Germinal center (tissue), 1 donor: Measurements from ENCODE around the gene NPHS2.
"Not testable (repeated sequence)": the region's sequence is repeated elsewhere in the genome, so short reads cannot be mapped to it uniquely, and the experiment has no call there.

Experiments
- DNase-seq: peaks from one replicate; pipeline ENCODE4 v3.0.0; 2012; ENCODE audit warnings: mixed read lengths, low spot score

Gene NPHS2

GRCh38 chr1:179547021-179547535 lies 28.7 kb downstream of the NPHS2 start:
- DNase-seq, result no peak

- DNase-seq, result no peak
Measured at GRCh38 chr1:179545321-179545720, 30.4 kb downstream of the NPHS2 start.

GRCh38 chr1:179541774-179542173 lies 34.0 kb downstream of the NPHS2 start:
- DNase-seq, result no peak

GRCh38 chr1:179530352-179530751 lies 45.4 kb downstream of the NPHS2 start:
- DNase-seq, result no peak

DNA sequence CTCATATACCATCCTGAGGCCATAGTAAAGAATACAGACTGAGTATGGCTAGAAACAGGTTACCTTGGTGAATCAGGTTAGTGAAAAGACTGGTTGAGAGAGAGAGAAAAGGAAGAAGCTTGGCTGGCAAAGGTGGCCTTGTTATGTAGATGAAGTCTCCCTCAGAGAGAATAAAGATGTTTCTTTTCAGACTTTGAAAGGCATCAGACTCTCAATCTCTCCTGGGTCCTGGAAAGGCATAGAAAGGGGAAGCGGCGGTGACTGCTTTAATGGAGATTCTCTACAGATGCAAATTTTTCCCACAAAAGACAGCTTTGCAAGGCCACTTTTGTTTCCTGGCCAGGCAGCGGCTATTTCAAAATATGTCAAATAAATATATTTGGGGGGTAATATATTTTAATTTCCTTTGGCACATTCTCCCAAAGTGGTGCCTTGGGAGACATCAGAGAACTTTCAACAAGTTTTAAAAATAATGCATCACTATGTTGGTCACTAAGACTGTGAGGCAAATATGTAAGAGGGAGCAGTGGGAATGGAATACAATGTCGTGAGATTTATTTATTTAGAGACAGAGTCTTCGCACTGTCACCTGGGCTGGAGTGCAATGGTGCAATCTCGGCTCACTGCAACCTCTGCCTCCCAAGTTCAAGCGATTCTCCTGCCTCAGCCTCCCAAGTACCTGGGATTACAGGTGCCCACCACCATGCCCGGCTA lies 46.1 kb downstream of the NPHS2 start:
- DNase-seq, result no peak

DNA sequence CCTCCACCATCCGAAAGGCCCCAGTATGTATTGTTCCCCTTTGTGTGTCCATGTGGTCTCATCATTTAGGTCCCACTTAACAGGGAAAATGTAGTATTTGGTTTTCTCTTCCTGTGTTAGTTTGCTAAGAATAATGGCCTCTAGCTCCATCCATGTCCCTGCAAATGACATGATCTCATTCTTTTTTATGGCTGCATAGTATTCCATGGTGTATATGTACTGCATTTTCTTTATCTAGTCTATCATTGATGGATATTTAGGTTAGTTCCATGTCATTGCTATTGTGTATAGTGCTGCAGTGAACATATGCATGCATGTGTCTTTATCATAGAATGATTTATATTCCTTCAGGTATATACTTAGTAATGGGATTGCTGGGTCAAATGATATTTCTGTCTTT lies 57.2 kb downstream of the NPHS2 start:
- not testable (repeated sequence) for DNase-seq

DNA sequence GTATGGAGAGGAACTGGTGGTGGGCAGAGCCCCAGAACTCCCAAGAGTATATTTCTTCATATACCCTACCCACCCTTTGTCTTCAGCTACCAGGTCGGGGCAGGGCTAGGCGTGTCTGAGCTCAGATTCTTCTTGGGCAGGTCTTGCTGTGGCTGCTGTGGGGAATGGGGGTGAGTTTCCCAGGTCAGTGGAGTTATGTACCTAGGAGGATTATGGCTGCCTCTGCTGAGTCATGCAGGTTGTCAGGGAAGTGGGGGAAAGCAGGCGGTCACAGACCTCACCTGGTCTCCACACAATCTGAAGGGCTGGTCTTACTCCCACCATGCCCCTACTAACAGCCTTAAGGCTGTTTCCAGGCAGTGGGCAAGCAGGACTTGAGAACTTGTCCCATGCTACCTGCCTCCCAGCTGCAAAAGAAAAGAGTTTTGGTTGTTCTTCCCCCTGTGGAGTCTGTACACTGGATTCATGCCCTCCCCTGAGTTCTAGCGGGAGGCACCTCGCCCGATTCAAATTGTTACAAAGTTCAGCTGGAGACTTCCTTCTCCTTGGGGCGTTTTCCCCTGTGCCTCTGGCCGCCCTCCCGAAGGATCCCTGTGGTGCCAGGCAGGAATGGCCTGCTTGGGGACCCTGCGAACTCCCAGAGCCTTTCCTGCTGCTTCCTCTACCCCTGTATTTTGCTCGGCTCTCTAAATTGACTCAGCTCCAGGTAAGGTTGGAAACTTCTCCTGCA lies 58.6 kb downstream of the NPHS2 start:
- DNase-seq, result no peak

DNA sequence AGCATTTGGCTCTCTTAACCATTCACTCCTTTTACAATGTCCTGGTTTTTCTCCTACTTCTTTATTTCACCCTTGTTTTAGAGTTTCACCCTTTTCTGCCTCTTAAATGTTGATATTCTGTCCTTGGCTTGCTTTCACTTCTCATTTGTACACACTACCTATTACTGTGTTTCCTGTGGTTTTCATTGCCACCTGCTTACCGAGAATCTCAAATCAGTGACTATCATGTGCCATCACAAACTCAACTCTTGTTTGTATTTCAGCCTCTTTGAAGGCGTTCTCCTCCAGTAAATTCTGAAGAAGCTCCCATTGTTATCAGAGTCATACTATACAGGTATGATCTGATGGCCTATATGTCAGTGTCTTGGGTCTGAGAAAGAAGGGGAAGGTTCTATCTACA lies 65.7 kb downstream of the NPHS2 start:
- peak; percentile 2 for DNase-seq

GRCh38 chr1:179509384-179509783 lies 66.4 kb downstream of the NPHS2 start:
- DNase-seq, result no peak

GRCh38 chr1:179506199-179506598 lies 69.5 kb downstream of the NPHS2 start:
- no peak for DNase-seq
